K562 (cell line): ENCODE data around the gene TBC1D7. TPM values are rescaled to one million over a fixed set of nuclear protein-coding genes. Genes with fewer than 3 reads are reported as not detected.

Experiments used
- ATF4 ChIP-seq: fragments of 450-650 bp; formaldehyde crosslinking; IDR thresholded peaks from 2 replicates; pipeline ENCODE4 v1.4.0; 2022; ENCODE audit warnings: mild to moderate bottlenecking, moderate library complexity
- ATF6 ChIP-seq: sonication (generic); formaldehyde crosslinking; IDR thresholded peaks from 2 replicates; pipeline ENCODE4 v1.4.0; 2020; ENCODE audit warnings: mild to moderate bottlenecking, missing genetic modification reagents
- BACH1 ChIP-seq: fragments of 200-800 bp; sonication (Bioruptor generic); IDR thresholded peaks from 2 replicates; pipeline ENCODE4 v1.6.1; 2016; ENCODE audit warnings: missing genetic modification characterization, missing compliant biosample characterization
- CREBBP ChIP-seq: IDR thresholded peaks from one replicate; pipeline ENCODE4 v1.6.1; 2012; ENCODE audit warnings: low read depth, mild to moderate bottlenecking, control low read depth, inconsistent platforms, low read length
- ESRRA ChIP-seq: fragments of 450-650 bp; IDR thresholded peaks from 2 replicates; pipeline ENCODE4 v1.6.1; 2014; ENCODE audit warnings: low read depth, mild to moderate bottlenecking, moderate library complexity, borderline replicate concordance
- HDAC3 ChIP-seq: fragments of 450-650 bp; IDR thresholded peaks from 2 replicates; pipeline ENCODE4 v1.6.1; 2018; ENCODE audit warnings: borderline replicate concordance, mild to moderate bottlenecking, moderate library complexity; ENCODE audit not compliant: partially characterized antibody
- JUND ChIP-seq, 2 experiments: IDR thresholded peaks; 2 replicates in 1 of 2; 3 replicates in 1 of 2; pipeline ENCODE4 v1.6.1; 2011; ENCODE audit warnings: borderline replicate concordance in 2 of 2, low read depth in 2 of 2, low read length in 2 of 2, improper control_type of control experiment in 1 of 2, missing biosample characterization in 1 of 2, missing genetic modification characterization in 1 of 2, missing genetic modification reagents in 1 of 2
- KDM5B ChIP-seq: fragments of 200-600 bp; sonication (generic); IDR thresholded peaks from 2 replicates; pipeline ENCODE4 v1.6.1; 2012; ENCODE audit warnings: low read depth, mild to moderate bottlenecking, moderate library complexity, low read length, control low read depth, inconsistent platforms; ENCODE audit not compliant: insufficient replicate concordance
- MAZ ChIP-seq, 2 experiments: fragments of 450-650 bp in 1 of 2; sonication (generic) in 1 of 2; formaldehyde crosslinking; IDR thresholded peaks in 1 of 2; conservative IDR thresholded peaks in 1 of 2; 2 replicates each; pipeline versions ENCODE4 v1.4.0 to v1.5.0; 2020; ENCODE audit warnings: mild to moderate bottlenecking in 1 of 2, missing genetic modification reagents in 1 of 2
- MEF2A ChIP-seq: IDR thresholded peaks from 2 replicates; pipeline ENCODE4 v1.6.1; 2011; ENCODE audit warnings: low read depth, mild to moderate bottlenecking, low read length, moderate library complexity; ENCODE audit not compliant: control insufficient read depth
- MXI1 ChIP-seq: IDR thresholded peaks from 2 replicates; pipeline ENCODE4 v1.6.1; 2011; ENCODE audit warnings: low read depth, mild to moderate bottlenecking, improper control_type of control experiment, low read length
- PHB ChIP-seq: fragments of 250-450 bp; sonication (Bioruptor Pico); IDR thresholded peaks from 2 replicates; pipeline ENCODE4 v1.5.0; 2021
- PHB2 ChIP-seq: fragments of 450-650 bp; IDR thresholded peaks from 2 replicates; pipeline ENCODE4 v1.6.1; 2017; ENCODE audit warnings: low read depth
- RB1 ChIP-seq: fragments of 450-650 bp; IDR thresholded peaks from 2 replicates; pipeline ENCODE4 v1.6.1; 2017; ENCODE audit warnings: low read depth, mild to moderate bottlenecking
- RBM22 ChIP-seq: fragments of 200-400 bp; formaldehyde crosslinking; IDR thresholded peaks from 2 replicates; pipeline ENCODE4 v1.6.1; 2018; ENCODE audit warnings: low read length, low read depth; ENCODE audit not compliant: poor library complexity, severe bottlenecking
- SMAD3 ChIP-seq: fragments of 450-650 bp; formaldehyde crosslinking; conservative IDR thresholded peaks from 2 replicates; pipeline ENCODE4 v1.4.0; 2020; ENCODE audit warnings: mild to moderate bottlenecking
- SMAD4 ChIP-seq: fragments of 250-450 bp; sonication (Bioruptor Pico); conservative IDR thresholded peaks from 2 replicates; pipeline ENCODE4 v1.8.0; 2021; ENCODE audit warnings: inconsistent platforms, mild to moderate bottlenecking, moderate library complexity
- SNIP1 ChIP-seq: fragments of 450-650 bp; IDR thresholded peaks from 2 replicates; pipeline ENCODE4 v1.7.1; 2017; ENCODE audit warnings: low read depth, mild to moderate bottlenecking
- ZNF124 ChIP-seq: sonication (generic); formaldehyde crosslinking; IDR thresholded peaks from 2 replicates; pipeline ENCODE4 v1.8.1; 2022; ENCODE audit warnings: missing genetic modification reagents
- ZNF224 ChIP-seq: sonication (generic); formaldehyde crosslinking; IDR thresholded peaks from 2 replicates; pipeline ENCODE4 v1.8.0; 2022; ENCODE audit warnings: mild to moderate bottlenecking, missing genetic modification reagents
- ZNF507 ChIP-seq: conservative IDR thresholded peaks from 2 replicates; pipeline ENCODE4 v1.6.1; 2017; ENCODE audit warnings: missing genetic modification characterization, missing compliant biosample characterization
- ZNF518B ChIP-seq: fragments of 250-450 bp; sonication (Bioruptor Pico); IDR thresholded peaks from 2 replicates; pipeline ENCODE4 v1.5.0; 2021; ENCODE audit warnings: mild to moderate bottlenecking, moderate library complexity
- ZNF780A ChIP-seq: fragments of 250-450 bp; sonication (Bioruptor Pico); IDR thresholded peaks from 2 replicates; pipeline ENCODE4 v1.5.0; 2021; ENCODE audit warnings: mild to moderate bottlenecking
- polyA plus RNA-seq, 8 experiments: library from polyadenylated mRNA; depleted of rRNA in 4 of 8; stranded (reverse) in 5 of 8; unstranded in 3 of 8; fragments of >200 nt; fragmentation: Nextera tagmentation in 2 of 8; fragmentation: Illumina TruSeq in 1 of 8; extraction: Ambion mirVana in 2 of 8; extraction: Trizol in 1 of 8; gene quantifications; 2 replicates each; pipeline versions ENCODE4 v1.2.1 to v1.2.3, GENCODE V29; 2011 to 2014; ENCODE audit warnings: inconsistent platforms in 1 of 8, missing spikeins in 1 of 8
- total RNA-seq, 7 experiments: library from RNA; depleted of rRNA in 6 of 7; stranded (reverse); fragments of >200 nt in 6 of 7; fragmentation: Illumina TruSeq in 2 of 7; extraction: Trizol in 2 of 7; gene quantifications; 2 replicates each; pipeline versions ENCODE4 v1.2.1 to v1.2.3, GENCODE V29; 2011 to 2021; ENCODE audit warnings: low replicate concordance in 1 of 7

TBC1D7 gene
- total and polyA plus RNA-seq, 9 of the 15 experiments (the other 6 are each of a cell fraction or from before 2014, with no cell fraction given), result 49.4 to 107 (median 61.1) TPM

- TF ChIP-seq JUND (IDR thresholded peaks at IDR 0.05; ENCODE audit: borderline replicate concordance, low read depth, low read length) (no peak), JUND (tag; IDR thresholded peaks at IDR 0.05; ENCODE audit: borderline replicate concordance, low read depth, low read length) (0 out of 3 replicates have a peak, but pooled peaks have one; percentile 7), ZNF507 (tag) (no peak), ZNF124 (CRISPR knock-in tag) (no peak), ATF6 (CRISPR knock-in tag) (no peak), RB1 (no peak), PHB2 (no peak), SMAD4 (CRISPR knock-in tag) (0 out of 2 replicates have a peak, but pooled peaks have one; percentile 32), SNIP1 (no peak), PHB (no peak), KDM5B (peak; percentile 44), ESRRA (no peak), CREBBP (no peak), MAZ (CRISPR knock-in tag; conservative IDR thresholded peaks at IDR 0.05 in 1 of 2, IDR thresholded peaks at IDR 0.05 in 1 of 2) (no peak), BACH1 (tag) (0 out of 2 replicates have a peak, but pooled peaks have one; percentile 67), ZNF518B (CRISPR knock-in tag) (no peak), SMAD3 (CRISPR knock-in tag) (no peak), MXI1 (no peak), ATF4 (CRISPR knock-in tag) (no peak), ZNF780A (no peak), RBM22 (no peak), MEF2A (no peak), ZNF224 (CRISPR knock-in tag) (no peak), HDAC3 (no peak)
Observed at GRCh38 chr6:13275435-13275989, 52.8 kb downstream of the TBC1D7 start (continued).
